COR-L47 (cell line): ENCODE results near the gene CDK11A.
"Not testable (repeated sequence)": the region's sequence is repeated elsewhere in the genome, so short reads cannot be mapped to it uniquely, and the experiment has no call there.

Source experiments
- DNase-seq: peaks from one replicate; lab custom pipeline; 2025; lab: John Stamatoyannopoulos, UW

The CDK11A gene

GRCh38 chr1:1683104-1683905, 40.9 kb downstream of the CDK11A start:
- DNase-seq = no peak

- no peak for DNase-seq
These were observed 43.3 kb downstream of the CDK11A start for GRCh38 chr1:1680912-1681273.

- DNase-seq = no peak
These were observed 43.9 kb downstream of the CDK11A start for GRCh38 chr1:1680031-1680911.

- DNase-seq = no peak
These were observed 45.4 kb downstream of the CDK11A start for GRCh38 chr1:1678581-1679380.

- no peak for DNase-seq
These were observed 46.2 kb downstream of the CDK11A start for GRCh38 chr1:1677718-1678580.

GRCh38 chr1:1676087-1676486, 48.1 kb downstream of the CDK11A start:
- not testable (repeated sequence) for DNase-seq

- not testable (repeated sequence) for DNase-seq
These were observed 48.9 kb downstream of the CDK11A start for GRCh38 chr1:1675218-1675617.

GRCh38 chr1:1674806-1675205, 49.4 kb downstream of the CDK11A start:
- not testable (repeated sequence) for DNase-seq

DNA sequence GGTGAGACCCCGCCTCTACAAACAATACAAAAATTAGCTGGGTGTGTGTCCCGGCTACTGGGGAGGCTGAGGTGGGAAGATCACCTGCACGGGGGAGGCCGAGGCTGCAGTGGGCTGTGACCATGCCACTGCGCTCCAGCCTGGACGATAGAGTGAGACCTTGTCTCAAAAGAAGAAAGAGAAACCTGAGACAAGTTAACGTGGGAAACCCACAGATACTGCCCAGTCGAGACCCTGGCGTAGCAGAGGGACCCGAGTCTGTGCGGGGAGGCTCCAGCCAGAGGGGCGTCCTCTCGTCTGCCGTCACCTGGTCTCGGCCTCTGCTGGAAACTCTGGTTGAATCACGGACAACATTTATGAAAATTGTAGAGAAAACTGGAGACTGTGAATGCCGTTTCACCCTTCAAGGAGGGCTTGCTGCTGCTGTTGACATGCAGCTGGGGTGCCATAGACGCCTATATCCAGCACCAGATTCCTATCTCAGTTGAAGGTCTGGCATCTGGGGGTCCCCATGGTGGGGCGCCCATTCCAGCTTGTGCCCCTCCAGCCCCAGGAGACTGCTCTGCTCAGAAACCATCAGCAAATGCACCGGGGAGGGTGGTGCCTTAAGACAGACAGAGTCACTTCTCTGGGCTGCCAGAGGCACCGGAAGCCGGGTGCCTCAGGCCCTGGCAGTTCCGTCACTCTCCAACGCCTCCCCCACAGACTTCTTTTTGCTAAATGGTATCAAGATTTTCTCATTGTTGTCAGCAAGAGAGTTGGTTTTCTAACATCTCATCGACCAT, 51.8 kb downstream of the CDK11A start:
- DNase-seq = no peak

DNA sequence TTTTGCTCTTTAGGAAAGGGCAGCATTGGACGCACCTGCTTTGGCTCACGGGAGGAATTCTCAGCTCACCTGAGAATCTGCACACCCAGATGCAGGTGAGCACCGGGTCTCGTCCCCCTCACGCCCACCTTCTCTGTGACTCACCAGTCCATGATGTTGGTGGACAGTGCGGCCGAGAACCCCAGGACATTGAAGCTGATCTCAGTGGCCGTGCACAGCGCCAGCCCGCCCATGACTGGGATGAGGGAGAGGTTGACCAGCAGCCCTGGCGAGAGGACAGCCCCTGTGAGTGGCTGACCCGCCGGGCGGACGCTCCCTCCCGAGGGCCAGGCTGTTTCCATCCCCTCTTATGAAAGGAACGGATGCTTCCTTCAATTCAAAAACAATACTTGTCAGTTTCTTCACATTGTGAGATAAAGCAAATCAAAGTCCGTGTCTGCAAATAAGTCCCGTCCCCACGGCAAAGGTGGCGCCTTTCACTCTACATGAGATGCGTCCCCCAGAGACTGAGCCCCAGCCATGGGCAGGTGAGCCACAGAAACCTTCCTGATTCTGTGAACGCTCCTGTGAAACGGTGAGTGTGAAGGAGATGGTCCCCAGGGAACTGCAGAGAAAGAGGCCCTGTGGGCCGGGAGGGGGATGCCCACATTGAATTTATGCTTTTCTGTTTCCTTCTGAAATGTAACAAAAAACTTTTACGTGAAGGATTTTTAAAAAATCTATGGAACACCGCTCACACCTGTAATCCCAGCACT, 52.6 kb downstream of the CDK11A start:
- no peak for DNase-seq

DNA sequence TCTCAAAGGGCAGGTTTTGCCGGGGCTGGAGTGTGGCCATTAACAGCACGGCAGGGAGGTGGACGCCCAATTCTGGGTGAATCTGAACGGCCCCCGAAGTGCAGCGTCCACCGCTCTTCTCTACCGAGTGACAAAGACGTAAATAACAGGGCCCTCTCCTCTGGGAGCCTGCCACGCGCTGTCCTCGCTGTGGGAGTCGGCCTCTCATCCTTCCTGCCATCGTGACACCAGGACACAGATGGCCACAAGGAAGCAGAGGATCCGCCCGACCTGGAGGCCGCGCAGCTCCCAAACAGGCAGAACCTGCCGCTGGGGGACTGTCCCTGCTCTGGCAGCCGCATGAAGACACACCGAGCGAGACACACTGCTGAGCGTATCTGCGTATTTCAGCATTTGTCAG, 53.3 kb downstream of the CDK11A start:
- no peak for DNase-seq

DNA sequence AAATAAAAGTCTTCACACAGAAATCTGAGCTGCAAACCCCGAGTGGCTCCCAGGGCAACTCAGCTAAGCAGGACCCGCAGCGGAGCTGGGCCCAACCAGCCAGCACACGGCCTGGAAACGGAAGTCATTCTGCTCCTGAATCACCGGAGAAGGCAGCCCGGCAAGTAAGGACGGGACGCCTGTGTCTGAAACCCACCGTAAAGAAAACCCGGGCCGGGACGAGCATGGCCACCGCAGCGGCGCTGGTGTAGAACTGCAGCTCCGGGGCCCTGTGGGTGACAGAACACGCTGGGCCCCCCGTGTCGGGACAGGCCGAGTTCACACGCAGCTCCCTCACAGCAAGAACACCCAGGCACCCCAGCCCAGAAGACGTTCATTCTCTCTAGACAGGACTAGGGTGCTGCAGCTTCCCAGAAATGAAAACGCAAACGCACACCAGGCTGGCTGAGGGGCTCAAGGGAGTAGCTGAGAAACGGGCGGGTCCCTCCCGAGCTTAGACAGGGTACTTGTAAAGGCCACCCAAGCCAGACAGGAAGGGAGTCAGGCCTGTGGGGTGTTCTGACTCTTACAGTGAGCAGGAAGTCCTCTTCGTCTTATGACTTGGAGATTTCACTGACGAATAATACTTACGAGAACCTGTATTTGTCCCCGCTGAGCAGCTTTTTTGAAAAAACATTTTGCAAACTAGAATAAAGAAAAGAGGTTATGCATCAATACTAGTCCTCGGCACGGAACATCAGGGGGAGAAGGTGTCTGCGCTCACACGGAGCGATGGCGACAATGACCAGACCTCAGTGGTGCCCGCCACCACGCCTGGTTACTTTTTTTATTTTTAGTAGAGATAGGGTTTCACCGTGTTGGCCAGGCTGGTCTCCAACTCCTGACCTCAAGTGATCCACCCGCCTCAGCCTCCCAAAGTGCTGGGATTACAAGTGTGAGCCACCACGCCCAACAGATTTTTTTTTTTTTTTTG, 54.4 kb downstream of the CDK11A start:
- no peak for DNase-seq

DNA sequence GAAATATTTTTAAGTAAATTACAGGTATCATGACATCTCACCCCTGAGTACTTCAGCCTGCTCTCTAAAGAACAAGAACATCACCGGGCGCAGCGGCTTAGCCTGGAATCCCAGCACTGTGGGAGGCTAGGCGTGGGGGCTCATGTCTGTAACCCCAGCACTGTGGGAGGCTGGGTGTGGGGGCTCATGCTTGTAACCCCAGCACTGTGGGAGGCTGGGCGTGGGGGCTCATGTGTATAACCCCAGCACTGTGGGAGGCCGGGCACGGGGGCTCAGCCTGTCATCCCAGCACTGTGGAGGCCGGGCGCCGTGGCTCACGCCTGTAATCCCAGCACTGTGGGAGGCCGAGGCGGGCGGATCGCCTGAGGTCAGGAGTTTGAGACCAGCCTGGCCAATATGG, 57.6 kb downstream of the CDK11A start:
- no peak for DNase-seq

DNA sequence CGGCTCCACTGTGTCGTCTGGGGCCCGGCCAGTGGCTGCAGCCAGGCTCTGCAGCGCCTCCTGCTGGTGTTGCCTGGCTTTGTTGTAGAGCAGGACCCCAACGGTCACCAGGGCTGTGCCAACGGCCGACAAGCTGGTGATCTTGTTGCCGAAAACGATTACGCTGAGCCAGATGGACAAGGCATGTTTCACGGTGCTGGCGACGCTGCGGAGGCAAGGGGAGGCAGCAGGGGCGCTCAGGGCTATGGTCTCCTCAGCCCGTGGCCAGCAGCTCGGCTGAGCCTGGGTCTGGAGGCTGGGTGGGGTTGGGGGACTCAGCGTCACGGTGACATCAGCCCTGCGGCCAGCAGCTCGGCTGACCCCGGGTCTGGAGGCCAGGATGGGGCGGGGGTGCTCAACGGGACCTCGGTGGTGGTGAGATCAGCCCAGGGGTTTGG, 58.3 kb downstream of the CDK11A start:
- no peak for DNase-seq

GRCh38 chr1:1664941-1665814, 59.0 kb downstream of the CDK11A start:
- no peak for DNase-seq

- DNase-seq = not testable (repeated sequence)
These were observed 59.8 kb downstream of the CDK11A start for GRCh38 chr1:1664318-1664717.

- DNase-seq = not testable (repeated sequence)
These were observed 61.2 kb downstream of the CDK11A start for GRCh38 chr1:1662830-1663560.
